Measurements from ENCODE around the gene PIGU. TPM values are rescaled to one million over a fixed set of nuclear protein-coding genes. Genes with fewer than 3 reads are reported as not detected.

PIGU gene
- total RNA-seq, 1 experiment from 2014 or later: 25.1 TPM

DNA sequence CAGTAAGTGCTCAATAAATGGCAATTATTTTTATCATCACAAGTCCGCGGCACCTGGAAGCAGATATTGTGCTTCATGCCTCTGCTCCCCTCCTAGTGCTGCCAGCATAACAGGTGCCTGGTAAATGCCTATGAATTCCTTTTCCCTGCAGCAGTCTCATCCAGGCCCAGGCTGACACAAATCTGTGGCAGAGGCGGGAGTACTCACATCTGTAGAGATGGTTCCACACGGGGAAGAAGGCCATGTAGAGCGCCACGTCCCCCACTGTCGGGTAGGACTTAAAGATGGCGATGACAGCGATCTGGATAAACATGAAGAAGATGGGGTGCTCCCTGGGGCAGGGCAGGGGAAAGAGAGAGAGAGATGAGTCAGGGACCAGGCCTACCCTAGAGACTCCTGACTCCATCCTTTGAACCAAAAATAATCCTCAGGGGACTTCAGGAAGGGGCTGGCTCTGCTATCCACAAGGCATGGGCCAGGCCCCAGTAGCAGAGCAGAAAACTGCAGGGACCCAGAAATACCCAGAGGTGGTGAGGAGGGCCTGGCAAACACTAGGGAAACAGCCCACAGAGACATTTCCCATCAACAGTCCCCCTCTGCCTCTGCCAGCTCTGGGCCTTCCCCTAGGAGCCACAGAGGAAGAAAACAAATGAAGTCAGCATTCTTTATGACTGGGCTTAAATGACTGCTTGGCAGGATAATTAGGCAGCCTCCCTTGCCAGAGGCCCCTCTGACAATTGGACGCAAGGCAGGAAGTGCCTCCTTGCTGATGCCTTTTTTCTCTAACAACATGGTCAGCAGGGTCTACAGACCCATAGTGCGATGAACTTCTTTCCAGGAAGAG lies 95.3 kb downstream of the PIGU start:
- BruUV-seq (replicated peaks): no TSS peak
- peaks cover 0 to 31% of the 10 kb centered on the region in 2 experiments; a peak in 2 of 4 replicates for H3K4me1 ChIP-seq (ENCODE audit: control insufficient read depth in 1 of 2, insufficient read depth in 2 of 2, low read length in 2 of 2)
- intact Hi-C loops (cut with micrococcal nuclease): no loop called here
- H3K27me3 ChIP-seq (ENCODE audit: insufficient read depth, low read length): no peaks in the 10 kb centered on the region
- no peaks in the 10 kb centered on the region for H3K9me3 ChIP-seq (ENCODE audit: control insufficient read depth in 1 of 2, insufficient read depth in 1 of 2, low read depth in 1 of 2, low read length in 2 of 2)
- H3K4me3 ChIP-seq (replicated peaks in 1 of 2; ENCODE audit: low read depth in 1 of 2, low read length in 2 of 2): no peak overlapping the region
- no peaks in the 10 kb centered on the region for H3K79me2 ChIP-seq (ENCODE audit: insufficient read depth, low read length)
- no peak overlapping the region for H3K4me2 ChIP-seq (ENCODE audit: low read length)
- no peak for TF ChIP-seq SRF (IDR thresholded peaks at IDR 0.05; ENCODE audit: low read depth)
- TF ChIP-seq, protein P1, sequence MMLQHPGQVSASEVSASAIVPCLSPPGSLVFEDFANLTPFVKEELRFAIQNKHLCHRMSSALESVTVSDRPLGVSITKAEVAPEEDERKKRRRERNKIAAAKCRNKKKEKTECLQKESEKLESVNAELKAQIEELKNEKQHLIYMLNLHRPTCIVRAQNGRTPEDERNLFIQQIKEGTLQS (IDR thresholded peaks at IDR 0.05): no peak
- no peak for TF ChIP-seq ZFX (IDR thresholded peaks at IDR 0.05)
- TF ChIP-seq EGR1 (IDR thresholded peaks at IDR 0.05; ENCODE audit: low read depth): no peak
- TF ChIP-seq, protein P2, sequence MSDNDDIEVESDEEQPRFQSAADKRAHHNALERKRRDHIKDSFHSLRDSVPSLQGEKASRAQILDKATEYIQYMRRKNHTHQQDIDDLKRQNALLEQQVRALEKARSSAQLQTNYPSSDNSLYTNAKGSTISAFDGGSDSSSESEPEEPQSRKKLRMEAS (IDR thresholded peaks at IDR 0.05): no peak
- TF ChIP-seq, protein P3, sequence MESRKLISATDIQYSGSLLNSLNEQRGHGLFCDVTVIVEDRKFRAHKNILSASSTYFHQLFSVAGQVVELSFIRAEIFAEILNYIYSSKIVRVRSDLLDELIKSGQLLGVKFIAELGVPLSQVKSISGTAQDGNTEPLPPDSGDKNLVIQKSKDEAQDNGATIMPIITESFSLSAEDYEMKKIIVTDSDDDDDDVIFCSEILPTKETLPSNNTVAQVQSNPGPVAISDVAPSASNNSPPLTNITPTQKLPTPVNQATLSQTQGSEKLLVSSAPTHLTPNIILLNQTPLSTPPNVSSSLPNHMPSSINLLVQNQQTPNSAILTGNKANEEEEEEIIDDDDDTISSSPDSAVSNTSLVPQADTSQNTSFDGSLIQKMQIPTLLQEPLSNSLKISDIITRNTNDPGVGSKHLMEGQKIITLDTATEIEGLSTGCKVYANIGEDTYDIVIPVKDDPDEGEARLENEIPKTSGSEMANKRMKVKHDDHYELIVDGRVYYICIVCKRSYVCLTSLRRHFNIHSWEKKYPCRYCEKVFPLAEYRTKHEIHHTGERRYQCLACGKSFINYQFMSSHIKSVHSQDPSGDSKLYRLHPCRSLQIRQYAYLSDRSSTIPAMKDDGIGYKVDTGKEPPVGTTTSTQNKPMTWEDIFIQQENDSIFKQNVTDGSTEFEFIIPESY (IDR thresholded peaks at IDR 0.05; ENCODE audit: extremely low read depth, insufficient replicate concordance, low read length): no peak
- TF ChIP-seq TCF7L2 (IDR thresholded peaks at IDR 0.05; ENCODE audit: borderline replicate concordance, extremely low read depth, insufficient read depth, insufficient read length): no peak
- POLR2A ChIA-PET: no interaction called here
- H3K27ac ChIP-seq (ENCODE audit: low read depth, low read length): no peak overlapping the region
- no peak for ATAC-seq
- H3K9ac ChIP-seq (ENCODE audit: low read length): no peak overlapping the region
- no peak overlapping the region for H2AFZ ChIP-seq (ENCODE audit: low read depth, low read length, poor library complexity, severe bottlenecking)
- no peak for DNase-seq (ENCODE audit: low read depth, low spot score)
- no peaks in the 10 kb centered on the region for H4K20me1 ChIP-seq (ENCODE audit: insufficient read depth)
- RAD21 ChIA-PET (ENCODE audit: low non-redundant PET in 1 of 2, low total read pairs in 2 of 2, uncharacterized antibody in 2 of 2, unreplicated experiment in 2 of 2): no interaction called here
- CTCF ChIA-PET: interaction anchor here (1.6 kb wide), 1 partner anchor 188 kb away, joined by 4 read pairs; no protein-coding TSS in a partner anchor
- H3K36me3 ChIP-seq (ENCODE audit: control insufficient read depth in 1 of 2, insufficient read depth in 2 of 2, low read length in 2 of 2): no peaks in the 10 kb centered on the region
- H3K9me2 ChIP-seq (ENCODE audit: insufficient read depth): no peaks in the 10 kb centered on the region
